Measurements from ENCODE around the gene PLA2G2F.

Gene PLA2G2F

GRCh38 chr1:20141001-20141400 lies 1.9 kb downstream of the PLA2G2F start:
- in situ Hi-C loops (cut with HindIII; ENCODE audit: low sequenced_read_pairs), result no loop called here

GRCh38 chr1:20141466-20141865 lies 2.3 kb downstream of the PLA2G2F start:
- in situ Hi-C loops (cut with HindIII; ENCODE audit: low sequenced_read_pairs), result no loop called here

- in situ Hi-C loops (cut with HindIII; ENCODE audit: low sequenced_read_pairs), result no loop called here
Observed at GRCh38 chr1:20142001-20142710, 3.0 kb downstream of the PLA2G2F start.

- in situ Hi-C loops (cut with HindIII; ENCODE audit: low sequenced_read_pairs), result no loop called here
Observed at GRCh38 chr1:20143318-20143717, 4.2 kb downstream of the PLA2G2F start.

GRCh38 chr1:20143734-20144565 lies 4.8 kb downstream of the PLA2G2F start:
- in situ Hi-C loops (cut with HindIII; ENCODE audit: low sequenced_read_pairs), result no loop called here

- in situ Hi-C loops (cut with HindIII; ENCODE audit: low sequenced_read_pairs), result loop anchor here (5.0 kb wide), 1 partner anchor 46 kb away; no protein-coding TSS in a partner anchor
Observed at GRCh38 chr1:20147846-20148570, 8.9 kb downstream of the PLA2G2F start.

GRCh38 chr1:20148571-20149500 lies 9.7 kb downstream of the PLA2G2F start:
- in situ Hi-C loops (cut with HindIII; ENCODE audit: low sequenced_read_pairs), result loop anchor here (5.0 kb wide), 1 partner anchor 47 kb away; no protein-coding TSS in a partner anchor

- in situ Hi-C loops (cut with HindIII; ENCODE audit: low sequenced_read_pairs), result loop anchor here (5.0 to 10.0 kb wide), 2 partner anchors 47 to 205 kb away; no protein-coding TSS in a partner anchor
Observed at GRCh38 chr1:20149601-20150325, 10.6 kb downstream of the PLA2G2F start.

GRCh38 chr1:20150326-20150705 lies 11.2 kb downstream of the PLA2G2F start:
- in situ Hi-C loops (cut with HindIII; ENCODE audit: low sequenced_read_pairs), result loop anchor here (10.0 kb wide), 1 partner anchor 206 kb away; no protein-coding TSS in a partner anchor

GRCh38 chr1:20150969-20151368 lies 11.8 kb downstream of the PLA2G2F start:
- in situ Hi-C loops (cut with HindIII; ENCODE audit: low sequenced_read_pairs), result loop anchor here (10.0 kb wide), 1 partner anchor 206 kb away; no protein-coding TSS in a partner anchor

- in situ Hi-C loops (cut with HindIII; ENCODE audit: low sequenced_read_pairs), result loop anchor here (10.0 kb wide), 1 partner anchor 207 kb away; no protein-coding TSS in a partner anchor
Observed at GRCh38 chr1:20151906-20152598, 12.9 kb downstream of the PLA2G2F start.

- in situ Hi-C loops (cut with HindIII; ENCODE audit: low sequenced_read_pairs), result loop anchor here (10.0 kb wide), 1 partner anchor 208 kb away; no protein-coding TSS in a partner anchor
Observed at GRCh38 chr1:20152599-20152930, 13.4 kb downstream of the PLA2G2F start.

GRCh38 chr1:20153000-20153418 lies 13.9 kb downstream of the PLA2G2F start:
- in situ Hi-C loops (cut with HindIII; ENCODE audit: low sequenced_read_pairs), result loop anchor here (10.0 kb wide), 1 partner anchor 208 kb away; no protein-coding TSS in a partner anchor

- in situ Hi-C loops (cut with HindIII; ENCODE audit: low sequenced_read_pairs), result loop anchor here (10.0 kb wide), 1 partner anchor 210 kb away; no protein-coding TSS in a partner anchor
Observed at GRCh38 chr1:20154301-20154831, 15.2 kb downstream of the PLA2G2F start.

- in situ Hi-C loops (cut with HindIII; ENCODE audit: low sequenced_read_pairs), result loop anchor here (10.0 kb wide), 1 partner anchor 214 kb away; no protein-coding TSS in a partner anchor
Observed at GRCh38 chr1:20158358-20159070, 19.4 kb downstream of the PLA2G2F start.

GRCh38 chr1:20160034-20160433 lies 20.9 kb downstream of the PLA2G2F start:
- in situ Hi-C loops (cut with HindIII; ENCODE audit: low sequenced_read_pairs), result no loop called here

GRCh38 chr1:20164694-20165202 lies 25.6 kb downstream of the PLA2G2F start:
- in situ Hi-C loops (cut with HindIII; ENCODE audit: low sequenced_read_pairs), result loop anchor here (5.0 kb wide), 1 partner anchor 52 kb away; no protein-coding TSS in a partner anchor
